ENCODE results near the gene COLQ.

- TF ChIP-seq CTCF (IDR thresholded peaks at IDR 0.05) (no peak), EZH2 (IDR thresholded peaks at IDR 0.05) (no peak)
These were observed 77.5 kb downstream of the COLQ start for GRCh38 chr3:15443826-15444524.

Data from neural progenitor cell (in vitro differentiated cells).